ENCODE measurements around the gene MRPL47. TPM values are rescaled to one million over a fixed set of nuclear protein-coding genes. Genes with fewer than 3 reads are reported as not detected.

The MRPL47 gene
- total RNA-seq, 4 donors from 2014 or later: 26.1 to 39.1 (median 32.1) TPM

DNA sequence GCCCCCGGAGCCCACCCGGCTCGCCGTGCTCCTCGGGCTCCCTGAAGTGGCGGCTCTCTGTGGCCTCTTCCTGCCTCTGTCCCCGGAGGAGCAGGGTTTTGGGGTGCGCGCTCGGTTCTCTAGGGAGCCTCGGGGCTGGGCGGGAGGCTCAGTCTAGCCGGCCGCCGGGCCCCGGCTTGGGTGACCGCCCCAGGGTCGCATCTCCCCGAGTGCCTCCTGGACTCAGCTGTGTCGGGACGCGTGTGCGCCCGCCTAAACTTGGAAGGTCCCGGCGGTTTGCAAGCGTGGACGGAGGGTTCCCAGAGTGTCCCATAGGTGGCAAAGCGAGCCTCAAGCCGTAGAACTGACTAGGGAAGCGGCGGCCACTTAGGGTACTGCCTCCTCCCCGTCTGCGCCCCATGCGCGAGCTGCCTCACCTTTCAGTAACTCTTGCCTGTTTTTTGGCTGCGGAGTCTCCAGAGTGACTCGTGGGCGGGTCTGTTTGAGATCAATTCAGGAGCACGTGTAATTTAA lies 41.1 kb downstream of the MRPL47 start:
- intact Hi-C loops (cut with DNase I): no loop called here
- WGBS, 2 donors: 0 to 1% methylated on average over 11 to 20 of the region's 40 CpGs
- TF ChIP-seq POLR2A (IDR thresholded peaks at IDR 0.05): no peak
- TF ChIP-seq, protein P1, sequence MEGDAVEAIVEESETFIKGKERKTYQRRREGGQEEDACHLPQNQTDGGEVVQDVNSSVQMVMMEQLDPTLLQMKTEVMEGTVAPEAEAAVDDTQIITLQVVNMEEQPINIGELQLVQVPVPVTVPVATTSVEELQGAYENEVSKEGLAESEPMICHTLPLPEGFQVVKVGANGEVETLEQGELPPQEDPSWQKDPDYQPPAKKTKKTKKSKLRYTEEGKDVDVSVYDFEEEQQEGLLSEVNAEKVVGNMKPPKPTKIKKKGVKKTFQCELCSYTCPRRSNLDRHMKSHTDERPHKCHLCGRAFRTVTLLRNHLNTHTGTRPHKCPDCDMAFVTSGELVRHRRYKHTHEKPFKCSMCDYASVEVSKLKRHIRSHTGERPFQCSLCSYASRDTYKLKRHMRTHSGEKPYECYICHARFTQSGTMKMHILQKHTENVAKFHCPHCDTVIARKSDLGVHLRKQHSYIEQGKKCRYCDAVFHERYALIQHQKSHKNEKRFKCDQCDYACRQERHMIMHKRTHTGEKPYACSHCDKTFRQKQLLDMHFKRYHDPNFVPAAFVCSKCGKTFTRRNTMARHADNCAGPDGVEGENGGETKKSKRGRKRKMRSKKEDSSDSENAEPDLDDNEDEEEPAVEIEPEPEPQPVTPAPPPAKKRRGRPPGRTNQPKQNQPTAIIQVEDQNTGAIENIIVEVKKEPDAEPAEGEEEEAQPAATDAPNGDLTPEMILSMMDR (IDR thresholded peaks at IDR 0.05): peak in 5 of 6 experiments; percentile 51 to 70 (median 59)
- Histone ChIP-seq H3K27ac (peak overlapping the region; percentile 28 to 78 (median 57)), H3K4me3 (replicated peaks in 1 of 3) (peak overlapping the region; percentile 63 to 84 (median 74)), H3K36me3 (no peaks in the 10 kb centered on the region), H3K27me3 (no peaks in the 10 kb centered on the region), H3K4me1 (peaks cover 6 to 8% of the 10 kb centered on the region in 2 donors), H3K9me3 (no peaks in the 10 kb centered on the region)
- peak; percentile 68 to 75 for DNase-seq

GRCh38 chr3:179562591-179563270 lies 41.7 kb downstream of the MRPL47 start, which contains the start of gene ACTL6A:
ACTL6A (plus strand) TSS chr3:179562926; CDS start chr3:179563093, 167 bp downstream.
- peak within 1 kb of the TSS; percentile 28 to 78 (median 57) for H3K27ac ChIP-seq
- H3K4me1 ChIP-seq: peaks cover 6 to 8% of the 10 kb centered on the region in 2 donors
- no peaks in the 10 kb centered on the region for H3K36me3 ChIP-seq
- H3K9me3 ChIP-seq: no peaks in the 10 kb centered on the region
- H3K27me3 ChIP-seq: no peaks in the 10 kb centered on the region
- WGBS, 2 donors: 0 to 2% methylated on average over 25 to 34 of the region's 55 CpGs
- peak; percentile 100 for DNase-seq
- TF ChIP-seq, protein P1 (IDR thresholded peaks at IDR 0.05): no peak
- peak in 1 of 2 donors; percentile 83 for TF ChIP-seq POLR2A (IDR thresholded peaks at IDR 0.05)
- intact Hi-C loops (cut with DNase I): no loop called here
- peak within 1 kb of the TSS; percentile 63 to 84 (median 74) for H3K4me3 ChIP-seq (replicated peaks in 1 of 3)

DNA sequence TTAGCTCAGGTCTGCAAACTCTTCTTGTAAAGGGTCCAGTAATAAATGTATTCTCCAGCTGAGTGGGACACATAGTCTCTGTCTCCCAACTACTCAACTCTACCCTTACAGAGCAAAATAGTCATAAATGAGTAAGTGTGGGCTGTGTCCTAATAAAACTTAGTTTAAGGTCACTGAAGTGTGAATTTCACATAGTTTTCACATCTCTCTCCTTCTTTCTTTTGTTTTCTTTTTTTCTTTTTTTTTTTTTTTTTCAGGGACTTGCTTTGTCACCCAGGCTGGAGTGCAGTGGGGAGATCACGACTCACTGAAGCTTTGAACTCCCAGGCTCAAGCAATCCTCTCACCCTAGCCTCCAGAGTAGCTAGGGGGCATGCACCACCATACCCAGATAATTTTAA lies 43.6 kb downstream of the MRPL47 start:
- peaks cover 6 to 8% of the 10 kb centered on the region in 2 donors for H3K4me1 ChIP-seq
- TF ChIP-seq POLR2A (IDR thresholded peaks at IDR 0.05): no peak
- TF ChIP-seq, protein P1 (IDR thresholded peaks at IDR 0.05): no peak
- H3K27ac ChIP-seq: no peak overlapping the region
- H3K4me3 ChIP-seq (replicated peaks in 1 of 3): no peak overlapping the region
- H3K36me3 ChIP-seq: no peaks in the 10 kb centered on the region
- intact Hi-C loops (cut with DNase I): no loop called here
- no peaks in the 10 kb centered on the region for H3K9me3 ChIP-seq
- WGBS, 2 donors: 83 to 87% methylated on average over 1 of the region's 1 CpG
- DNase-seq: no peak
- no peaks in the 10 kb centered on the region for H3K27me3 ChIP-seq

DNA sequence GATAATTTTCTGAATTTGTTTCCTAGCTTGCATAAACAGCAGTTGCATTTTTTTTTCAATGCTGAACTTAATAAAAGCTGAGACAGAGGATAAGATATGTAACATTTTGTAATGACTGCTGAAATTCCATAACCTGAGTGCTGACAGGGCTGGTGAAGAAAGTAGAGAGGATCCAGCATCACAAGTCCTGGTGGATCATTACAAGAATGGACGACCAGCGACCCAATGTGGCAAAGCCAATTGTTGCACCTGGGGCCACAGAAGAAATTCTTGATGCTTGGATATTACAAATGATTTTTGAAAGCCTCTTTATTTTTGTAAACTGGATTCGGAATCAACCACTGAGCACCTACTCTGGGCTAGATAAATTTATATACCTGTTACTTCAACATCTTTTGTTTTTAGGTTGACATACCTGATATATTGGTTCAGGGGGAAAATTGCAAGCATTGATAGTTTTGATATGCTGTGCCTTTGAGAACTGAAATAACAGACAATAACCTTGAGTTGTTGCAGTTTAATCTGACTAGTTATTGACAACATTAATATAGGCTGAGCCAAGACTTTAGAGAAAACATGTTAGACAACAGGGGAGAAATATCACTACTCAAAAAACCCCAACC lies 45.6 kb downstream of the MRPL47 start:
- Histone ChIP-seq H3K9me3 (no peaks in the 10 kb centered on the region), H3K4me1 (peaks cover 2 to 3% of the 10 kb centered on the region in 2 donors), H3K27me3 (no peaks in the 10 kb centered on the region), H3K36me3 (no peaks in the 10 kb centered on the region), H3K4me3 (replicated peaks in 1 of 3) (no peak overlapping the region), H3K27ac (no peak overlapping the region)
- intact Hi-C loops (cut with DNase I): loop anchor here (10.0 kb wide), 1 partner anchor 134 kb away; no protein-coding TSS in a partner anchor
- 1 to 3% methylated on average over 3 of the region's 3 CpGs for WGBS, 2 donors
- peak; percentile 49 to 58 for DNase-seq
- TF ChIP-seq POLR2A (IDR thresholded peaks at IDR 0.05): no peak
- TF ChIP-seq, protein P1 (IDR thresholded peaks at IDR 0.05): peak; percentile 14 to 80 (median 62)

All from thyroid gland (tissue), 4 donors.